Measurements from ENCODE around the gene MTHFD2L. TPM values are rescaled to one million over a fixed set of nuclear protein-coding genes. Genes with fewer than 3 reads are reported as not detected.

MTHFD2L gene
- total RNA-seq (10 to 100 TPM; 13.7 to 13.8 TPM), polyA plus RNA-seq (10 to 100 TPM in 1 of 2 donors, 1 to 10 TPM in 1; 7.1 to 12.3 TPM)
- long read RNA-seq, donor 1, transcript MTHFD2L-208 (2 exons, 2,363 nt) = major isoform, 9 of 18 reads
- long read RNA-seq, donor 1, partial matches to known transcripts = 1 of 18 reads
- long read RNA-seq, donor 1, other reads (novel, unspliced or antisense) = 7 of 18 reads
- long read RNA-seq, donor 2, partial matches to known transcripts = 1 of 9 reads
- long read RNA-seq, donor 2, other reads (novel, unspliced or antisense) = 3 of 9 reads

DNA sequence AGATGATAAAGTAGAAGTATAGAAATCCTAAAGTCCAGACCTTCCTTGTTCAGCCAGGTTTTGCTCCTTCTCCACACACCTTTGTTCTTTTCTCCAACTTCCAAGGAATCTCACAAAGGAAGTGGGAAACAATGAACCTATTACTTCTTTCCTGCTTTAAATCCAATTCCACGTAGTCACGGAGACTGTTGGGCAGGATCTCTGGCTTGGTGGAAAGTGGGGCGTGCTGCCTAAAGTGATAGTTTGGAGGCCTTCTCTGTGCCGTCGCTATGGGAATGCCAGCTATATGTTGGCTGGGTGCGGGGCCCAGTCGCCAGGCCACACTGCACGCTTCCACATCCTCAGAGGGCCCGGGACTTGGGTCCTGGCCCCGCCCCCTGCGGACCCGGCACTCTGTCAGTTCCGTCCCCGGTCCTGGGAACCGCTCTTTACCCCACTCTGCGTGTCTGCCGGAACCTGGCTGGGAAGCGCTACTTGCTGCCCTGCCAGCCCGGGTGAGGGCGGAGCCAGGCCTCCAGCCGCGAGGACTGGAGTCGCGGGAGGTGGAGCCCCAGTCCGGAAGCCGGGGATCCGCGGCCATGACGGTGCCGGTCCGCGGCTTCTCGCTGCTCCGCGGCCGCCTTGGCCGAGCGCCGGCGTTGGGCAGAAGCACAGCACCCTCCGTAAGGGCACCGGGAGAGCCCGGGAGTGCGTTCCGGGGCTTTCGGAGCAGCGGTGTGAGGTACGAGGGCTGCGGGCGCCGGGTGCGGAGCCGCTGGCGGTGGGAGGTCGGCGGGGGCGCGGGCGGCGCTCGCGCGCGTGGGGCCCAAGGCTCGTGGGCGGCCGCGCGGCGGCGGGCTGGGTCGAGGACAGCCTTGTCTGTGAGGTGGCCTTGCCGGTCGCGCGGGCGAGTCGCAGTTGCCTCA is at the start of gene MTHFD2L:
MTHFD2L (plus strand) TSS at position 558 of the 905 bp plus-strand sequence; CDS start at position 579, 21 bp downstream.
- Histone ChIP-seq H3K27me3 (ENCODE audit: control insufficient read depth in 1 of 2, insufficient read depth in 2 of 2, low read length in 1 of 2) (no peaks in the 10 kb centered on the region), H3K36me3 (ENCODE audit: control insufficient read depth in 1 of 2, insufficient read depth in 2 of 2, low read length in 1 of 2) (no peaks in the 10 kb centered on the region), H3K4me1 (ENCODE audit: control insufficient read depth in 1 of 2, insufficient read depth in 2 of 2, low read length in 2 of 2) (peaks cover 0 to 2% of the 10 kb centered on the region in 2 donors), H3K9me3 (ENCODE audit: control insufficient read depth, low read length) (no peaks in the 10 kb centered on the region), H3K4me3 (ENCODE audit: low read length in 2 of 2) (peak within 1 kb of the TSS; percentile 83 to 90), H3K27ac (ENCODE audit: low read depth in 1 of 2, low read length in 2 of 2) (peak within 1 kb of the TSS; percentile 47 to 93)
- ATAC-seq (ENCODE audit: low FRiP score) = peak; percentile 99
- DNase-seq = peak; percentile 96 to 97
- intact Hi-C loops (cut with DNase I) = no loop called here
- WGBS, 2 donors = 0% methylated on average over 78 of the region's 78 CpGs

DNA sequence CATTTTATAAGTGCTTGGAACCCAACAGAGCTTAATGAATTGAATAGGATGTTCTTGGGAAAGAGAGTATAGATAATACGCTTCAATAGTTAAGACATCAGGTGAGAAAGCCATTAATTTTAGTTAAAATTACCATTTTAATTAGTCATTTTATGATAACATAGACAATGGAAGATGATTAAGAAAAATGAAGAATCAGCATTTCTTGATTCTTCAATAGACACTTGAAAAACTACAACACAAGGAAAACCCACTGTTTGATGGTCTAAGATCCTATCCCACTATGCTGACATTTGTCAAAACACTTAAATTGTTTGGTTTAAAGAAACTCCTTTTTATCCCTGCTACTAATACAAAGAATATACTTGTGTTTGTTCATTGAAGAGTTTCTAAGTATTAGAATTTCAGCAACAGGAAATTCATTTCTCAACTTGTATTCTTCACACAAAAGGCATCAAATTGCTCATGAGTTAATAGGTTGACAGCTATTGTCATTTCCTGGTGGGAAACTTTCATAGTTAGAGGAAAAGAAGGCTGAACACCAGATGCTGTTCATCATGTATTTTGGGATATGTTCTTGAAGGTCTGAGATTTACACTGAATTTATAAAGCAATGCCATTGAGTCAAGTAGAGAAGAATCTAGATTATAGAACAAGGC is 49.3 kb upstream of the MTHFD2L start:
- H3K36me3 ChIP-seq (ENCODE audit: control insufficient read depth in 1 of 2, insufficient read depth in 2 of 2, low read length in 1 of 2) = no peaks in the 10 kb centered on the region
- 98 to 99% methylated on average over 1 of the region's 1 CpG for WGBS, 2 donors
- H3K27ac ChIP-seq (ENCODE audit: low read depth in 1 of 2, low read length in 2 of 2) = no peak overlapping the region
- DNase-seq (no peak), ATAC-seq (ENCODE audit: low FRiP score) (no peak)
- H3K4me3 ChIP-seq (ENCODE audit: low read length in 2 of 2) = no peak overlapping the region
- peaks cover 5 to 7% of the 10 kb centered on the region in 2 donors for H3K4me1 ChIP-seq (ENCODE audit: control insufficient read depth in 1 of 2, insufficient read depth in 2 of 2, low read length in 2 of 2)
- no peaks in the 10 kb centered on the region for H3K27me3 ChIP-seq (ENCODE audit: control insufficient read depth in 1 of 2, insufficient read depth in 2 of 2, low read length in 1 of 2)
- intact Hi-C loops (cut with DNase I) = no loop called here
- no peaks in the 10 kb centered on the region for H3K9me3 ChIP-seq (ENCODE audit: control insufficient read depth, low read length)

DNA sequence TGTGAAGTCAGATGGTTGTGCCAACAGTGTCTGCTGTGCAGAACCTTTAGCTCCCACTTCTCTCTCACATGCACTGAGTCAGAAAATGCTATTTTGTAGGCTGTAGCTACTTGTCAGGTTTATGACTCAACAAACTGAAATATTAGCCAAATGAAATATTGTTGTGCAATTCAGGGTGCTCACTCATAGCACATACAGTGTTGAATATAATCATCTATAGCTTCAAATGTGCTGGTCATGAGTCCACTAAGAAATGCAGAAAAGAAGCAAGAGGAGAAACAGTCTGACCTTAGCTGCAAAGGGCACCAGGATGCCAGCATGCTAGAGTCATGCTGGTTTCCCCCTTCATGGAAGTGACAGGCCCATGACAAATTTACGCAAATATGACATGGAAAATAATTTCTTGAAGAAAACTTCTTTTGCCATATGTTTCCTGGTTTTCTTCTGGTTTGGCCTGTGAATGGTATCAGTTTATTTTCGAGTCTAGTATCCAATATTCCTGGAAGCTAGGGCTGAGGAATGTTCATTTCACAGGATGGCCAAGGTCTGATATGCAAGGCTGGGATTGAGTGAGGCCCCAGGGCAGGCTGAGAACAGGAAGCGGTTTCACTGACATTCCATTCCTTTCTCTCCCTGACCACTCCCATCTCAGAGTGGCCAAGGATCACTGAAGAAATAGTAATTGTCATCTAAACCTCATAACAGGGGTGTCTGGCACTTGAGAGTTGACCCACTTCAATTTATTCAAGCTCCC is 48.6 kb upstream of the MTHFD2L start:
- peak overlapping the region; percentile 60 to 90 for H3K27ac ChIP-seq (ENCODE audit: low read depth in 1 of 2, low read length in 2 of 2)
- DNase-seq (peak in 1 of 2 donors; percentile 62), ATAC-seq (ENCODE audit: low FRiP score) (peak; percentile 78)
- H3K27me3 ChIP-seq (ENCODE audit: control insufficient read depth in 1 of 2, insufficient read depth in 2 of 2, low read length in 1 of 2) = no peaks in the 10 kb centered on the region
- peaks cover 5 to 7% of the 10 kb centered on the region in 2 donors for H3K4me1 ChIP-seq (ENCODE audit: control insufficient read depth in 1 of 2, insufficient read depth in 2 of 2, low read length in 2 of 2)
- no peak overlapping the region for H3K4me3 ChIP-seq (ENCODE audit: low read length in 2 of 2)
- intact Hi-C loops (cut with DNase I) = no loop called here
- H3K9me3 ChIP-seq (ENCODE audit: control insufficient read depth, low read length) = no peaks in the 10 kb centered on the region
- no peaks in the 10 kb centered on the region for H3K36me3 ChIP-seq (ENCODE audit: control insufficient read depth in 1 of 2, insufficient read depth in 2 of 2, low read length in 1 of 2)
- 41 to 46% methylated on average over 3 of the region's 3 CpGs for WGBS, 2 donors

DNA sequence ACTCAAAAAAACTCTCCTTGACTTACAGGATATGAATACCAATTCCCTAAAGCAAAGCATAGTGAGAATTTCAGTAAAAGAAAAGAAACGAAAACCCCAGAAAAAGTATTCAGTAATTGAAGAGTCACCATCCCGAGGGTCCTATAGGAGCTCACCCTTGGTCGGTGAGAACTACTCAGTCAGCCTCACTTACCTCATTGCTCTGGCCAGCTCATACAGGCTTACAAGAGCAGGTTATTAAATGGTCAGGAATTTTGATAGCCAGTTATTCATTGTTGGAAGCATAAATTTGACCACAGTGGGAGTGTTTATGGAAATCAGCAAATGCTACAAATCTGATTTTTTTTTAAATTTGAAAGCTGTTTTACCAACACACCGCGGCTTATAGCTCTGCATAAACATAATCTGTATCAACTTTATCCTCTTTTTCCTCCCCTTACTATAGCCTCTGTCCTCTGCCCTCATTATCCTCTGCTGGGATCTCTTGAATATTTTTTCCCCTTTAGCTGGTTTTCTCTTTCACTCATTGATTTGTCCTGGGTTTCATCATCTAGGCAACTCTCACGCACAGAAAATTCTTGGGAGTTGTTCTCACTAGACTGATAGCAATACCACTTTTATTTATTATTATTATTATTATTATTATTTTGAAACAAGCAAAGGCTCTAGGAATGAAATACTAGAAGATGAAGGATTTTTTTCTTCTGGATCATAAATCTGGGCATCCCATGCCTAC is 47.9 kb upstream of the MTHFD2L start:
- Histone ChIP-seq H3K4me3 (ENCODE audit: low read length in 2 of 2) (no peak overlapping the region), H3K27me3 (ENCODE audit: control insufficient read depth in 1 of 2, insufficient read depth in 2 of 2, low read length in 1 of 2) (no peaks in the 10 kb centered on the region), H3K4me1 (ENCODE audit: control insufficient read depth in 1 of 2, insufficient read depth in 2 of 2, low read length in 2 of 2) (peaks cover 5 to 7% of the 10 kb centered on the region in 2 donors), H3K36me3 (ENCODE audit: control insufficient read depth in 1 of 2, insufficient read depth in 2 of 2, low read length in 1 of 2) (no peaks in the 10 kb centered on the region), H3K9me3 (ENCODE audit: control insufficient read depth, low read length) (no peaks in the 10 kb centered on the region), H3K27ac (ENCODE audit: low read depth in 1 of 2, low read length in 2 of 2) (peak overlapping the region; percentile 60 to 90)
- peak; percentile 42 for ATAC-seq (ENCODE audit: low FRiP score)
- WGBS, 2 donors = 77 to 80% methylated on average over 6 of the region's 6 CpGs
- DNase-seq = no peak
- intact Hi-C loops (cut with DNase I) = loop anchor here in 1 of 2 donors (10.0 kb wide), 1 partner anchor 405 kb away; no protein-coding TSS in a partner anchor

DNA sequence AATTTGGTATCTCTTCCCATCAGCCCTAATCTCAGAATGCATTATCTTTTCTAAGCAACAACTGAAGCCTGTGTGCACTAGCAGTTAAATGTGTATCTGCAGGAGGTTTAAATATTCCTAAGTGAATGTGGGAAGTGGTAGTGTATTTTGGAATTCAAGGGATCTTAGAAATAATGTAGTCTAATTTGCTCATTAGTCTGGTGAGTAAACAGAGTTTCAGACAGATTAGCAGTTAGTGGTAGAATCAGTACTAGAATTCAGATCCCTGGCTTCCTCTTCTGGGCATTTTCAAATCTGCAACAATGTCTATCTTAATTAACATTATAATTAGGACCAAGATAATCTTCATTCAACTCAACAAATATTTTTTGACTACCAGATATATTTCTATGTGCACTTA is 47.2 kb upstream of the MTHFD2L start:
- no peak for ATAC-seq (ENCODE audit: low FRiP score)
- peaks cover 5 to 7% of the 10 kb centered on the region in 2 donors for H3K4me1 ChIP-seq (ENCODE audit: control insufficient read depth in 1 of 2, insufficient read depth in 2 of 2, low read length in 2 of 2)
- no peak overlapping the region for H3K27ac ChIP-seq (ENCODE audit: low read depth in 1 of 2, low read length in 2 of 2)
- no peaks in the 10 kb centered on the region for H3K9me3 ChIP-seq (ENCODE audit: control insufficient read depth, low read length)
- intact Hi-C loops (cut with DNase I) = loop anchor here in 1 of 2 donors (10.0 kb wide), 1 partner anchor 406 kb away; no protein-coding TSS in a partner anchor
- no peaks in the 10 kb centered on the region for H3K36me3 ChIP-seq (ENCODE audit: control insufficient read depth in 1 of 2, insufficient read depth in 2 of 2, low read length in 1 of 2)
- no peak for DNase-seq
- no peaks in the 10 kb centered on the region for H3K27me3 ChIP-seq (ENCODE audit: control insufficient read depth in 1 of 2, insufficient read depth in 2 of 2, low read length in 1 of 2)
- H3K4me3 ChIP-seq (ENCODE audit: low read length in 2 of 2) = no peak overlapping the region

DNA sequence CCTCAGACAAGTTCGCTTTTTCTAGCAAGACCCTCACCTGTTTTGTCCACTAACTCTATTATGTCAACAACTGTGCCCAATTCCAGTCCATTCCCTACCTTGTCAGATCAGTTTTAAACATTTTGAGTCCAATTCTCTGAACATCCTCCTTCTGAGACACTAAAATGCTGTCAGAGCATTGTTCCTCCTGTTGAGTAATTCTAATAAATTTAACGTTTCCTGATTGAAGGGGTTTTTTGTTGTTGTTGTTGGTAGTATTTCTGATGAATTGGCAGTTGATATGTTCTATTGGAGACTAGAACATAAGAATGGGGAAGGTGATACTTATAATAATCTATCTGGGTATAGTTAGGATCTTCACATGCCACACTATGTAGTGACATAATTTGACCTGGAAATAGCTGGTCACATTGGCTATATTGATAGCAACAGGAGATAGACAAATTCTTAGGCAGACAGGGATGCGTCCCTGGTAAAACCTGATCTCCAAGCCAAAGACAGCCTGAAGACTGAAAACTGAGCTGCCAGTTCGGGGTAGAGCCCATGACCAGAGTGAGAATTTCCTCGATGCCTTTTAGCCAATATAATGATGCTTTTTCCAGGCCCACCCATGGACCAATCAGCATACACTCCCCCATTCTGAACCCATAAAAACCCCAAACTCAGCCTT is 46.5 kb upstream of the MTHFD2L start:
- Histone ChIP-seq H3K27ac (ENCODE audit: low read depth in 1 of 2, low read length in 2 of 2) (peak overlapping the region in 1 of 2 donors; percentile 40), H3K9me3 (ENCODE audit: control insufficient read depth, low read length) (no peaks in the 10 kb centered on the region), H3K27me3 (ENCODE audit: control insufficient read depth in 1 of 2, insufficient read depth in 2 of 2, low read length in 1 of 2) (no peaks in the 10 kb centered on the region), H3K4me1 (ENCODE audit: control insufficient read depth in 1 of 2, insufficient read depth in 2 of 2, low read length in 2 of 2) (peaks cover 5 to 7% of the 10 kb centered on the region in 2 donors), H3K36me3 (ENCODE audit: control insufficient read depth in 1 of 2, insufficient read depth in 2 of 2, low read length in 1 of 2) (no peaks in the 10 kb centered on the region), H3K4me3 (ENCODE audit: low read length in 2 of 2) (no peak overlapping the region)
- no peak for DNase-seq
- ATAC-seq (ENCODE audit: low FRiP score) = no peak
- intact Hi-C loops (cut with DNase I) = loop anchor here in 1 of 2 donors (10.0 kb wide), 1 partner anchor 407 kb away; no protein-coding TSS in a partner anchor
- 90 to 93% methylated on average over 5 of the region's 5 CpGs for WGBS, 2 donors

DNA sequence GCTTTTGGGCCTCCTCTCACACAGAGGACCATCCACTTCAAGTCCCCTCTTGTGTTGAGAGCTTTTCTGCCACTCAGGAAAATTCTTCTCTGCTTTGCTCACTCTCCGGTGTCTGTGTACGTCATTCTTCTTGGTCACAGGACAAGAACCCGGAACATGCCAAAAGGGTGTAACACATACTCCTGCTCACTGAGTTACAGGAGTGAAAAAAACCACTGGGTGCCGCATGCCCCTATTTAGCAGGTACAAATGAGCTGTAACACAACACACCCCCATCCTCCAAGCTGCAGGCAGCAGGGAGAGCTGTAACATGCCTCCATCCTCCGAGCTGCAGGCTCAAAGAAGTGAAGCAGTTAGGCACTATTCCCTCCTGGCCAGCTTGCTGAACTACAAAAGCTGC is 45.9 kb upstream of the MTHFD2L start:
- DNase-seq (no peak), ATAC-seq (ENCODE audit: low FRiP score) (peak; percentile 63)
- intact Hi-C loops (cut with DNase I) = loop anchor here in 1 of 2 donors (10.0 kb wide), 1 partner anchor 407 kb away; no protein-coding TSS in a partner anchor
- H3K9me3 ChIP-seq (ENCODE audit: control insufficient read depth, low read length) = no peaks in the 10 kb centered on the region
- no peaks in the 10 kb centered on the region for H3K27me3 ChIP-seq (ENCODE audit: control insufficient read depth in 1 of 2, insufficient read depth in 2 of 2, low read length in 1 of 2)
- no peaks in the 10 kb centered on the region for H3K36me3 ChIP-seq (ENCODE audit: control insufficient read depth in 1 of 2, insufficient read depth in 2 of 2, low read length in 1 of 2)
- H3K4me3 ChIP-seq (ENCODE audit: low read length in 2 of 2) = no peak overlapping the region
- 39 to 44% methylated on average over 5 of the region's 5 CpGs for WGBS, 2 donors
- H3K27ac ChIP-seq (ENCODE audit: low read depth in 1 of 2, low read length in 2 of 2) = peak overlapping the region in 1 of 2 donors; percentile 72
- peaks cover 5 to 8% of the 10 kb centered on the region in 2 donors for H3K4me1 ChIP-seq (ENCODE audit: control insufficient read depth in 1 of 2, insufficient read depth in 2 of 2, low read length in 2 of 2)
